Activated gamma-delta T cell treated with anti-CD3 and anti-CD28 coated beads, Interleukin-2, amount 50 U/mL, for 16 hours (primary cell): Measurements from ENCODE around the gene SPAAR.
"Not testable (repeated sequence)": the region's sequence is repeated elsewhere in the genome, so short reads cannot be mapped to it uniquely, and the experiment has no call there.

Experiments used
- DNase-seq: peaks from one replicate; pipeline ENCODE4 v3.0.0-alpha.2; 2020; ENCODE audit warnings: low read depth

SPAAR gene

DNA sequence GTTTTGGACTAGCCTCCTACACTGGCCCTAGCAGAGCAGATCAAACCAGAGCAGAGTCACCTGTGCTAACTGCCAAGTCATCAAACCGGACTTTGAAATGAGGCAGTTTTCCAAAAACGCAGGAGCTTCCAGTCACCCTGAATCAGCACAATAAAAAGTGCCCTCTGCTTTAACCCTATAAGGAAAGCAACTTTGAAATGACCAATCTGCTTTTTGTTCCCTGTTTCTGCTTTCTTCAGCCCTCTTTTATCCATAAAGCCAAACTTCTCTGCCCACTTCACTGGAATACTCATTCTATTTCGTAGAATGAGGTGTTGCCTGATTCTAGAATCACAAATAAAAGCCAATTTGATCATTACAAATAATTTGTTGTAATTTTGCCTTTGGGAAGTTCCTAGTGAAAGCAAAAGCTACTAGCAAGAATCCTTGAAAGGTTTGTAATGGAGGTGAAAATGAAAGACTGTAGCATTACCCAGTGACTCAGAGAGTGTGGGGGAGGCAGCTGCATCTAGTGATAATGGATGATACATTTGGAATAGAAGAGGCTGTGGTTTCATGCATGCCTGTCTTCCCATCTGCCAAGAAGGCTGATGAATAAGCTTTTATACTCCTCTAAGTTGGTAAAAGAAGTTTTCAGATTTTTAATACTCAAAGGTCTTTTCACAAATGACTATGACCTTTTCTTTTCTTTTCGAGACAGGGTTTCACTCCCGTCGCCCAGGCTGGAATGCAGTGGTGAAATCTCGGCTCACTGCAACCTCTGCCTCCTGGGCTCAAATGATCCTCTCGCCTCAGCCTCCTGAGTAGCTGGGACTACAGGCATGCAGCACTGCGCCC, 14.9 kb downstream of the SPAAR start:
- DNase-seq = no peak

GRCh38 chr9:35928591-35929452, 19.5 kb downstream of the SPAAR start:
- no peak for DNase-seq

DNA sequence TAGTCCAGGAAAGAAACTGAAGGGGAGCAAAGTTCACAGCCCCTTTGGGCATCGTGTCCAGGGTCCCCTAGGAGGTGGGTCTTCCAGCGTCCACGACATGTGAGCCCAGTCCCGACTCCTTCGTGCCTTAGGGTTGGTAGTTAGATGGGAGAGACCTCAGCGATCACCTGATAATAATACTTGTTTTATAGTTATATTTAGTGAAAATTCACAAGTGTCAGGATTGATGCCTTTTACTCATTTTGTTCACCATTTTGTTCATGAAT, 20.1 kb downstream of the SPAAR start:
- no peak for DNase-seq

- DNase-seq = no peak
These were observed 21.2 kb downstream of the SPAAR start for GRCh38 chr9:35930521-35930920.

- no peak for DNase-seq
These were observed 21.7 kb downstream of the SPAAR start for GRCh38 chr9:35930989-35931388.

- DNase-seq = no peak
These were observed 23.4 kb downstream of the SPAAR start for GRCh38 chr9:35932735-35933134.

GRCh38 chr9:35933550-35934067, 24.3 kb downstream of the SPAAR start:
- no peak for DNase-seq

GRCh38 chr9:35934069-35934468, 24.8 kb downstream of the SPAAR start:
- not testable (repeated sequence) for DNase-seq

GRCh38 chr9:35935261-35935660, 26.0 kb downstream of the SPAAR start:
- DNase-seq = no peak

- DNase-seq = no peak
These were observed 26.6 kb downstream of the SPAAR start for GRCh38 chr9:35935755-35936509.

- no peak for DNase-seq
These were observed 27.9 kb downstream of the SPAAR start for GRCh38 chr9:35937227-35937626.

DNA sequence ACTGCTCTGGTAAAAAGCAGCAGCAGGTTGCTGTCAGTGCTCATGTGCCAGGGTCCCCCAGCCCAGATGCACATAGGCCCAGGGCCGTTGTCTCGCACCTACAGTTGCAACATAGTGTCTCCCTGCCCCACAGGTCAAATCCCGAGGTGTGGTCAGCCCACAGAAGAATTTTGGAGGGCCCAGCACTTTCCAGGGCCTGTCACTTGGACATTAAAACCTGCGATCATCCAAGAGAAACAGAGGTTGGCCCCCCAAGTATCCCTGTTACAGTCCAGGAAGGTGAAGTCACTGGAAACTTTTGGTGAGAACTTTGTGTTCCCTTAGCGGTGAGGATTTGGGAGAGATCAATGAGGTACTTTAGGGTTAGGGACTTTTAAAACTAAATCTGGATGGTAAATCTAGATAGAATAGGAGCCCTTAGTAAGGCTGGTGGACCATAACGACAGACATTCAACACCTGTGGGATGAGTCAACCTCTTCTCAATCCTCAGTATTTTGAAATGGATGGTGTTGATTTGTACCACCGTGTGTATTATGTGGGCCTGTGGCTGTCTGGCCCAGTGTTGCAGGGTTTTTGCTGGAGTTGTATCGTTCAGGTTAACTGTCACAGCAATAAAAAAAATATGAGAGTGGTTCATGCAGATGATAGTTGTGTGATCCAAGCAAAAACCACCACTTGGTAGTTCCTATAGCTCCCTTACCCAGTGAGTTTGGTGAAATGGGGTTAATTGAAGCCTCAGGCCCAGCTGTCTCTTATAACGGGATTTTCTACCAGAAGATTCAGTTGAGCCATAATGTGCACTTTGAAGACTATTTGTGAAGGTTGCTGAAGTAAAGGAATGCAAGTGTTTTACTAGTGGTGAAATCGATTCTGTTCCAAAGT, 29.4 kb downstream of the SPAAR start:
- no peak for DNase-seq

GRCh38 chr9:35939679-35940250, 30.5 kb downstream of the SPAAR start:
- DNase-seq = no peak

- no peak for DNase-seq
These were observed 31.4 kb downstream of the SPAAR start for GRCh38 chr9:35940458-35941407.

GRCh38 chr9:35942286-35942685, 33.0 kb downstream of the SPAAR start:
- no peak for DNase-seq

DNA sequence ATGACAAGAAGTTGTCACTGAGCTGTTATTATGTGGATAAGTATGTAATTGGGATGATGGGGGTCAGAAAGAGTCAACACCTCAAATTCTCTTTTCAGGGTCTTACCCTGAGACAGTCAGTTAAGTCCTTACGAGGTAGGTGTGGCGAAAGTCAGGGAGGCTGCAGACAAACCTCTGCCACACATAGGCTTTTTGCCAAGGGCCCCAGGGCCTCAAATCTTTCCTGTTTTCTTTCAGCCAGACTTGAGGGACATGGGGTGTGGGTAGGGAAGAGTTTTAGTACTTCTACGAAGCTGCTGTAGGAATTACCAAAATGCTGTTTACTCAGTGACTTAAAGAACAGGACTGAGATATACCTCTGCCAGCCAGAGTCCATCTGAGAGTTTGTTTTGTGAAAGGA, 34.9 kb downstream of the SPAAR start:
- no peak for DNase-seq

DNA sequence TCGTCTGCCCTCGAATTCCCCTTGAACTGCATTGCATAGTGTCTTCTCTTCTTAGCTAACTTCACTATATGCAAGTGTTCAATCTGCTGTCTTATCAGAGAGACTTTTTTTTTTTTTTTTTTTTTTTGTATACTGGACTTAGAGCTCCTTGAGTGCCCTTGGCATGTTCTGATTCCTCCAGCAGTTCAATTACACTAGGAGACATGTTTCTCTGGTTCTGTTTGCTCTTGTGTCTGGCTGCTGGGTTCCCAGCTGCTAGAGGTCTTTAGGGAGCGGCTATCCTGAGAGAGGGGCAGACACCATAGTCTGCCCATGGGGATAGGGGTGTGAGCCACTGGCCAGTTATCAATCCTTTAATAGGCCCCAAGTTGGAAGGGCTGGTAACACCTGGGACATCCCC, 35.6 kb downstream of the SPAAR start:
- no peak for DNase-seq

GRCh38 chr9:35945341-35946018, 36.2 kb downstream of the SPAAR start:
- peak; percentile 31 for DNase-seq

- DNase-seq = no peak
These were observed 39.2 kb downstream of the SPAAR start for GRCh38 chr9:35948451-35948850.
